Activated CD8-positive, alpha-beta memory T cell treated with anti-CD3 and anti-CD28 coated beads, Interleukin-2, amount 50 U/mL, for 4 hours (primary cell): ENCODE data around the gene CCS.
"Not testable (repeated sequence)": the region's sequence is repeated elsewhere in the genome, so short reads cannot be mapped to it uniquely, and the experiment has no call there.

Experiments used
- DNase-seq: peaks from one replicate; pipeline ENCODE4 v3.0.0-alpha.2; 2020

CCS gene

GRCh38 chr11:66593303-66593635, 284 bp downstream of the CCS start:
- DNase-seq = no peak

- DNase-seq = no peak
Measured at GRCh38 chr11:66593650-66594049, 665 bp downstream of the CCS start.

- no peak for DNase-seq
Measured at GRCh38 chr11:66595245-66595904, 2.4 kb downstream of the CCS start.

DNA sequence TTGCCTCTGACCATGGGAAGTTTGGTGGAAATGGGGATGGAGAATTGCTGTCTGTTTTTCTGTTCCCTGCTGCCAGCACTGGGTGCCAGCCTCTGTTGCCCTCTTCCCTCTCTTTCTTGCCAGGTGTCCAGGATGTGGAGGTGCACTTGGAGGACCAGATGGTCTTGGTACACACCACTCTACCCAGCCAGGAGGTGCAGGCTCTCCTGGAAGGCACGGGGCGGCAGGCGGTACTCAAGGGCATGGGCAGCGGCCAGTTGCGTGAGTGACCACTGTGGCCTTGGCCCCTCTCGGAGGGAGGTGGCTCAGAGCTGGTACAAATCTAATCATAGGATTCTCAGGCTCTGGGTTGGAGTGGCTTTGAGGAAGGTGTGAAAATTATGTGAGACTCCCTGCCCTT, 6.0 kb downstream of the CCS start:
- no peak for DNase-seq

GRCh38 chr11:66600219-66600618, 7.2 kb downstream of the CCS start:
- no peak for DNase-seq

GRCh38 chr11:66600631-66601233, 7.7 kb downstream of the CCS start:
- no peak for DNase-seq

DNA sequence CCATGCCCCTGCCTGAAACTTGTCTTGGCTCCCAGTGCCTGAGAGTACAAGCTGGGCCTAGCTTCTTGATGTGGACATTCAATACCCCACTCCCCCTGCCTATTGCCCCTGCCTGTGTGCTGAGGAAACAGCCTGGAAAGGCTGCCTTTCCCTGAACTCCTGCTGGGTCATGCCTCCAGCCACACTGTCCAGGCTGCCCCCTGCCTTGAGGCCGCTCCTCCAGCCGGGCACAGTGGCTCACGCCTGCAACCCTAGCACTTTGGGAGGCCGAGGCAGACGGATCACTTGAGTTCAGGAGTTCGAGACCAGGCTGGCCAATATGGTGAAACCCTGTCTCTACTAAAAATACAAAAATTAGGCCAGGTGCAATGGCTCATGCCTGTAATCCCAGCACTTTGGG, 10.1 kb downstream of the CCS start:
- no peak for DNase-seq

- no peak for DNase-seq
Measured at GRCh38 chr11:66604155-66604554, 11.2 kb downstream of the CCS start.

DNA sequence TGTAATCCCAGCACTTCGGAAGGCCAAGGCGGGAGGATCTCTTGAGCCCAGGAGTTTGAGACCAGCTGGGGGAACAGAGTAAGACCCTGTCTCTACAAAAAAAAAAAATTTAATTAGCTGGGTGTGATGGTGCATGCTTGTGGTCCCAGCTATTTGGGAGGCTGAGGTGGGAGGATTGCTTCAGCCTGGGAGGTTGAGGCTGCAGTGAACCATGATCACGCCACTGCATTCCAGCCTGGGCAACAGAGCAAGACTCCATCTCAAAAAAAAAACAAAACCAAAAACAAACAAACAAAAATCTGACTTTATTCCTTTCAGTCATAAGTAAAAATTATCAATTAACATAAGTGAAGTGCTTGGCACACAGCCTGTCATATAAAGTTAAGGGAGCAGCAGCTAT, 13.6 kb downstream of the CCS start:
- DNase-seq = not testable (repeated sequence)

GRCh38 chr11:66607126-66607834, 14.3 kb downstream of the CCS start:
- no peak for DNase-seq

GRCh38 chr11:66609721-66610617, 17.0 kb downstream of the CCS start:
- DNase-seq = no peak

DNA sequence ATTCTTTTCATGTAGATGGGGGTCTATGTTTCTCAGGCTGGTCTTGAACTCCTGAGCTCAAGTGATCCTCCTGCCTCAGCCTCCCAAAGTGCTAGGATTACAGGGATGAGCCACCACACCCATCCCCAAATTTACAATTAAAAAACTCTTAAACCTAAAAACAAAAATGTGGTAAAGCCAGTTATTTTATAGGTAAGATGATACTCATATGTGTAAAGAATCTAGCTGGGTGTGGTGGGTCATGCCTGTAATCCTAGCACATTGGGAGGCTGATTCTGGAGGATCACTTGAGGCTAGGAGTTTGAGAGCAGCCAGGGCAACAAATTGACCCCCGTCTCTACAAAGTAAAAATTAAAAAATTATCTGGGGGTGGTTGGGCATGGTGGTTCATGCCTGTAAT, 19.5 kb downstream of the CCS start:
- DNase-seq = no peak

GRCh38 chr11:66614073-66614472, 21.1 kb downstream of the CCS start:
- DNase-seq = no peak

DNA sequence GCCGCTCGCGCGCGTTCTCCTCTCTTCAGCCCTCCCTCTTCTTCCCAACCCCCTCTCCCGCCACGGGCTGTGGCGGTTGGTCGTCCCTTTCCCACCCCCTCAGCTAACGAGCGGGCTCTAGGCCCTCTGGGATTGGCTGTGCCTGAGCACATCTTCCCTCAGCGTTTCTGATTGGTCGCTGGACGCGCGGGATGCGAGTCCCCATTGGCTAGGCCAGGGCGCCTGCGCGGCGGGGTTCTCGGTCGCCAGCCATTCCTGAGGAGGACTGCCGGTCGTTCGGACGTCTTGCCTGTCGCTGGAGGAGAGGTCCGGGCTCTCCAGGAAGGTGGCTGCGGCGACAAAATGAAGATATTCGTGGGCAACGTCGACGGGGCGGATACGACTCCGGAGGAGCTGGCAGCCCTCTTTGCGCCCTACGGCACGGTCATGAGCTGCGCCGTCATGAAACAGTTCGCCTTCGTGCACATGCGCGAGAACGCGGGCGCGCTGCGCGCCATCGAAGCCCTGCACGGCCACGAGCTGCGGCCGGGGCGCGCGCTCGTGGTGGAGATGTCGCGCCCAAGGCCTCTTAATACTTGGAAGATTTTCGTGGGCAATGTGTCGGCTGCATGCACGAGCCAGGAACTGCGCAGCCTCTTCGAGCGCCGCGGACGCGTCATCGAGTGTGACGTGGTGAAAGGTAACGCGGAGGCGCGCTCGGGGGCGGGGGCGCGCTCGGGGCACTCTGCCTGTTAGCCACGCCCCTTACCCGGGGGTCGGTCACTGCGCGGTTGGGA, 23.6 kb downstream of the CCS start, which contains the start of gene RBM14:
RBM14 (plus strand) TSS at position 252 of the 776 bp plus-strand sequence; CDS start at position 343, 91 bp downstream.
- peak; percentile 96 for DNase-seq

DNA sequence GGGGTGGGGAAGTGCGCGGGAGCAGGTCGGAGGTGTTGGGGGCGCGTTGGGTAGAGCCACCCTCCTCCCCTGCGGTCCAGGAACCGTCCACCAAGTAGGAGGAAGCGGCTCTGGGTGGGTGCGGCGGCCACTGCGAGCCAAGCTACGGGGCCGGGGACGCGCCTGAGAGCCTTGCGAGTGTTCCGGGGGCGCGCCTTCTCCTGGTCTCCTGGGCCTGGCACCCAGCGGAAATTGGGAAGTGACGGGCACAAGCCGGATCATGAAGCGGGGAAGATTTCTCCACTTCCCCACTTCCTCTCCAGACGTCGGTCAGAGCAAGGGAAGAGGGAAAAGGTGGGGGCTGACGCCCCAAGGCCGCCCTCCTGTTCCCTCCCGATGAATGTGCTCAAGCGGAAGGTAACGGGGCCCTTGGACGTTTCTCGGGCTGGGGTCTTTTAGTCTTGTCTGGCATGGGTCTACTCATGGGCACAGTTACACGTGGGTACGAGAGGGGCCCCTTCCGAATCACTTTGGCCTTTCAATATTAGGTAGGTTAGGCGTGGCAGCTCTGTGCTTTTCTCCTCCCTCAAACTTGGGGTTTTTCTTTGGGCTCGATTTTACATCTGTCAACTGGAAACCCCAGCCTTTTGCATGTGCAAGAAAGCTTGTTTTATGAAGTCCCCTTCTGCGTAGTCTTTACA, 24.3 kb downstream of the CCS start:
- no peak for DNase-seq

DNA sequence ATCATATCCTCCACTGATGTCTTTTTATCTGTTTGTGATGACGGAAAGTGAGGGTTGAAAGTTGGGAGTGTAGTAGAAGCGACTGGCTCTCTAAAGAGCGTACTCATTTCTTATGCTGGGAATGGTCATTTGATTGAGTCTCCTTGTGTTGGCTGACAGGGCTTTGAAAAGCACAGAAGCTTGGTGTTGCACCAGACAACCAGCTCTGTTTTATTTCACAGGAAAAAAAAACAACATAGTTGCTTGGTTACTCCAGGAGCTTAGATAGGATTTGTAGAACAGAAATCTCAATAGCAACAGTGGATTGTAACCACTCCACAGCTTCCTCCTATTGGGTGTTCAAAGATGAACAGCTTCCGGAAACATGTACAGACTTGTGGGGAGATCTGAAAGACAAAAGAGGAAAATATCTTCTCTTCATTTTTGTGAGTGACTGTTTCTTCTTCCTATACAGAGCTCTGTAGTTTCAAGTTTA, 26.1 kb downstream of the CCS start:
- DNase-seq = no peak

- no peak for DNase-seq
Measured at GRCh38 chr11:66624450-66624849, 31.5 kb downstream of the CCS start.

DNA sequence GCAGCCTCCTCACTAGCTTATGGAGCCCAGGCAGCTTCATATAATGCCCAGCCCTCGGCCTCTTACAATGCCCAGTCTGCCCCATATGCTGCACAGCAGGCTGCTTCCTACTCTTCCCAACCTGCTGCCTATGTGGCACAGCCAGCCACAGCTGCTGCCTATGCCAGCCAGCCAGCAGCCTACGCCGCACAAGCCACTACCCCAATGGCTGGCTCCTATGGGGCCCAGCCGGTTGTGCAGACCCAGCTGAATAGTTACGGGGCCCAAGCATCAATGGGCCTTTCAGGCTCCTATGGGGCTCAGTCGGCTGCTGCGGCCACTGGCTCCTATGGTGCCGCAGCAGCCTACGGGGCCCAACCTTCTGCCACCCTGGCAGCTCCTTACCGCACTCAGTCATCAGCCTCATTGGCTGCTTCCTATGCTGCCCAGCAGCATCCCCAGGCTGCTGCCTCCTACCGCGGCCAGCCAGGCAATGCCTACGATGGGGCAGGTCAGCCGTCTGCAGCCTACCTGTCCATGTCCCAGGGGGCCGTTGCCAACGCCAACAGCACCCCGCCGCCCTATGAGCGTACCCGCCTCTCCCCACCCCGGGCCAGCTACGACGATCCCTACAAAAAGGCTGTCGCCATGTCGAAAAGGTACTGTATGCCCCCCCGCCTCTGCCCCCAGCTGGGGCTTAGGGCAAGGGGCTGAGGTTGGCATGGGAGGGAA, 32.2 kb downstream of the CCS start:
- DNase-seq = no peak

DNA sequence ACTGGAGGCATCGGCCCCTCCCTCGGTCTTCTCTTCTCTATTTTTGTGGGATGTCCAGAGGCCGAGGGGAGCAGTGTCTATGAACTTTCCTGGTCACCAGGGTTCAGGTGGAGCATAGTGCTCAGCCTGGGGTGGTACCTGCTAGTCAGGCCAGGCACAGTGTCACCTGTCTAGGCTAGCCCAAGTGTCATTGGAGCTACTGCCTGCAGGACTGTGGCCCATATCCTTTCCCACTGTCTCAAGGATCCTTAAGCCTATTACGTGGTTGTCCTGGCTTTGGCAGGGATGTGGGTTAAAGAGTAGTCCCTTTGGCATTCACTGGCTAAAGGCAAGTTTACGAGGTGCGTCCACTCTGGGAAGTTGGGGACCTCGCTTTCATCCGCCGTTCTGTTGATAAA, 32.8 kb downstream of the CCS start:
- no peak for DNase-seq

GRCh38 chr11:66626382-66626781, 33.4 kb downstream of the CCS start:
- DNase-seq = no peak

- no peak for DNase-seq
Measured at GRCh38 chr11:66626926-66627325, 33.9 kb downstream of the CCS start.
